HEK293 (cell line): ENCODE measurements around the gene MMP24OS.

Source experiments
- CTCF ChIP-seq: fragments of 450-650 bp; formaldehyde crosslinking; IDR thresholded peaks from 2 replicates; pipeline ENCODE4 v1.5.1; 2016; ENCODE audit warnings: missing biosample characterization, missing genetic modification characterization
- KLF9 ChIP-seq: fragments of 450-650 bp; formaldehyde crosslinking; IDR thresholded peaks from 2 replicates; pipeline ENCODE4 v1.5.1; 2016; ENCODE audit warnings: missing biosample characterization, missing genetic modification characterization, low read depth
- REST ChIP-seq: fragments of 450-650 bp; formaldehyde crosslinking; IDR thresholded peaks from 2 replicates; pipeline ENCODE4 v1.5.1; 2016; ENCODE audit warnings: missing biosample characterization, missing genetic modification characterization
- TSHZ1 ChIP-seq: fragments of 450-650 bp; formaldehyde crosslinking; IDR thresholded peaks from 2 replicates; pipeline ENCODE4 v1.5.1; 2016; ENCODE audit warnings: missing biosample characterization, missing genetic modification characterization, borderline replicate concordance
- ZBTB10 ChIP-seq: fragments of 450-650 bp; formaldehyde crosslinking; IDR thresholded peaks from 2 replicates; pipeline ENCODE4 v1.5.1; 2016; ENCODE audit warnings: missing biosample characterization, missing genetic modification characterization
- ZBTB6 ChIP-seq: fragments of 450-650 bp; formaldehyde crosslinking; IDR thresholded peaks from 2 replicates; pipeline ENCODE4 v1.5.1; 2017; ENCODE audit warnings: missing biosample characterization, missing genetic modification characterization
- ZNF121 ChIP-seq: fragments of 450-650 bp; formaldehyde crosslinking; IDR thresholded peaks from 2 replicates; pipeline ENCODE4 v1.5.1; 2016; ENCODE audit warnings: missing biosample characterization, missing genetic modification characterization
- ZNF274 ChIP-seq, 2 experiments: fragments of 200-500 bp in 1 of 2; fragments of 450-650 bp in 1 of 2; sonication (Bioruptor generic) in 1 of 2; formaldehyde crosslinking in 1 of 2; IDR thresholded peaks; 2 replicates each; pipeline versions ENCODE4 v1.5.1 to v1.6.1; 2014 to 2016; ENCODE audit warnings: borderline replicate concordance in 1 of 2, inconsistent platforms in 1 of 2, low read length in 1 of 2, missing biosample characterization in 1 of 2, missing genetic modification characterization in 1 of 2
- ZNF670 ChIP-seq: fragments of 450-650 bp; formaldehyde crosslinking; IDR thresholded peaks from 2 replicates; pipeline ENCODE4 v1.5.1; 2016; ENCODE audit warnings: missing biosample characterization, missing genetic modification characterization, low read depth
- ZNF701 ChIP-seq: fragments of 450-650 bp; formaldehyde crosslinking; IDR thresholded peaks from 2 replicates; pipeline ENCODE4 v1.5.1; 2016; ENCODE audit warnings: missing biosample characterization, missing genetic modification characterization
- ZNF785 ChIP-seq: fragments of 450-650 bp; formaldehyde crosslinking; IDR thresholded peaks from 2 replicates; pipeline ENCODE4 v1.5.1; 2016; ENCODE audit warnings: missing biosample characterization, missing genetic modification characterization
- ZSCAN5A ChIP-seq: fragments of 450-650 bp; formaldehyde crosslinking; IDR thresholded peaks from 2 replicates; pipeline ENCODE4 v1.5.1; 2016; ENCODE audit warnings: missing biosample characterization, missing genetic modification characterization

GRCh38 chr20:35232575-35232974 is 45.3 kb downstream of the MMP24OS start:
- TF ChIP-seq CTCF (tag by site-specific recombination): no peak
- TF ChIP-seq ZBTB10 (tag by site-specific recombination): no peak
- TF ChIP-seq KLF9 (tag by site-specific recombination): no peak
- TF ChIP-seq ZSCAN5A (tag by site-specific recombination): no peak
- no peak for TF ChIP-seq ZNF121 (tag by site-specific recombination)
- TF ChIP-seq ZNF670 (tag by site-specific recombination): no peak
- TF ChIP-seq ZBTB6: no peak
- no peak for TF ChIP-seq ZNF785 (tag by site-specific recombination)
- TF ChIP-seq ZNF274 (IDR thresholded peaks at IDR 0.05; ENCODE audit: low read length): no peak
- TF ChIP-seq ZNF274 (tag by site-specific recombination; IDR thresholded peaks at IDR 0.05; ENCODE audit: borderline replicate concordance): no peak
- no peak for TF ChIP-seq ZNF701
- TF ChIP-seq TSHZ1 (tag by site-specific recombination): no peak
- TF ChIP-seq REST: no peak
